HEK293T (cell line): ENCODE data around the gene TMEM269.

ENCODE experiments used
- ELF4 ChIP-seq: fragments of 450-650 bp; IDR thresholded peaks from 2 replicates; pipeline ENCODE4 v1.6.1; 2017; ENCODE audit warnings: antibody characterized with exemption
- FOXA1 ChIP-seq: fragments of 450-650 bp; IDR thresholded peaks from 2 replicates; pipeline ENCODE4 v1.6.1; 2016; ENCODE audit warnings: mild to moderate bottlenecking
- FOXM1 ChIP-seq: fragments of 450-650 bp; IDR thresholded peaks from 2 replicates; pipeline ENCODE4 v1.6.1; 2017; ENCODE audit warnings: mild to moderate bottlenecking, borderline replicate concordance
- NFRKB ChIP-seq: fragments of 450-650 bp; IDR thresholded peaks from 2 replicates; pipeline ENCODE4 v1.6.1; 2016; ENCODE audit warnings: mild to moderate bottlenecking, moderate library complexity
- SUZ12 ChIP-seq: fragments of 450-650 bp; IDR thresholded peaks from 2 replicates; pipeline ENCODE4 v1.6.1; 2016; ENCODE audit warnings: mild to moderate bottlenecking
- TARDBP ChIP-seq: fragments of 450-650 bp; IDR thresholded peaks from 2 replicates; pipeline ENCODE4 v1.6.1; 2016

GRCh38 chr1:42831273-42831672, 46.5 kb downstream of the TMEM269 start:
- TF ChIP-seq FOXM1 (no peak), ELF4 (no peak), SUZ12 (no peak), FOXA1 (no peak), NFRKB (no peak), TARDBP (no peak)
